ENCODE data around the gene LY6G5B. TPM values are rescaled to one million over a fixed set of nuclear protein-coding genes. Genes with fewer than 3 reads are reported as not detected.

LY6G5B gene
- total RNA-seq, 2 donors from 2014 or later = 24.0 to 37.9 TPM

DNA sequence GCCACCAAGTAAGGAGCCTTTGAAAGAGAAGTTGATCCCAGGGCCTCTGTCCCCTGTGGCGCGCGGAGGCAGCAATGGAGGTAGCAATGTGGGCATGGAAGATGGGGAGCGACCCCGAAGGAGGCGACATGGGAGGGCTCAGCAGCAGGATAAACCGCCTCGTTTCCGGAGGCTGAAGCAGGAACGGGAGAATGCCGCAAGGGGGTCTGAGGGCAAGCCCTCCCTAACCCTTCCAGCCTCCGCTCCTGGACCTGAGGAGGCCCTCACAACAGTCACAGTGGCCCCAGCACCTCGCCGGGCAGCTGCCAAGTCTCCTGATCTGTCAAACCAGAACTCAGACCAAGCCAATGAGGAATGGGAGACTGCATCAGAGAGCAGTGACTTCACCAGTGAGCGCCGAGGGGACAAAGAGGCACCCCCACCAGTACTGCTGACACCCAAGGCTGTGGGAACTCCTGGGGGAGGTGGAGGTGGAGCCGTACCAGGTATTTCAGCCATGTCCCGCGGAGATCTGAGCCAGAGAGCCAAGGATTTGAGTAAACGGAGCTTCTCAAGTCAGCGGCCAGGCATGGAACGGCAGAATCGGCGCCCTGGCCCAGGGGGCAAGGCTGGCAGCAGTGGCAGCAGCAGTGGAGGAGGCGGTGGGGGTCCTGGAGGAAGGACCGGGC lies 37.4 kb upstream of the LY6G5B start:
- Mint-ChIP-seq H3K9me3 (no peaks in the 10 kb centered on the region), H3K4me1 (ENCODE audit: low read depth in 2 of 2) (peaks cover 9 to 17% of the 10 kb centered on the region in 2 donors), H3K36me3 (peaks cover 35% of the 10 kb centered on the region), H3K4me3 (no peak overlapping the region), H3K27ac (peak overlapping the region in 1 of 2 donors; percentile 46), H3K27me3 (no peaks in the 10 kb centered on the region)
- DNase-seq (ENCODE audit: low spot score) (no peak), ATAC-seq (no peak)

DNA sequence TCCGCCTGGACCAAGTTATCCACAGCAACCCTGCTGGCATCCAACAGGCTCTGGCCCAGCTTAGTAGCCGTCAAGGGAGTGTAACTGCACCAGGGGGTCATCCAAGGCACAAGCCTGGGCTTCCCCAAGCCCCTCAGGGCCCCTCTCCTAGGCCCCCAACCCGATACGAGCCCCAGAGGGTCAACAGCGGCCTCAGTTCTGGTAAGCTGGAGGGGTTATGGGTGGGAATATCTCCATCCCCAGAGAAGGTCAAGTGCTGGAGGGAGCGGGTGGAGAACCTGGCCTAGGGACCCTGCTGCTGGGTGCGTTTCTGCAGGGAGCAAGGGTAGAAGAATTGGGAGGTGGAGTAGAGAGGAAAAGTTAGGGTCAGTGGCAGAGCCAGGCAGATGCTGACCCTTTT lies 36.3 kb upstream of the LY6G5B start:
- H3K4me3 Mint-ChIP-seq = no peak overlapping the region
- DNase-seq (ENCODE audit: low spot score) (no peak), ATAC-seq (no peak)
- no peaks in the 10 kb centered on the region for H3K9me3 Mint-ChIP-seq
- peaks cover 0 to 11% of the 10 kb centered on the region in 2 donors for H3K4me1 Mint-ChIP-seq (ENCODE audit: low read depth in 2 of 2)
- no peak overlapping the region for H3K27ac Mint-ChIP-seq
- H3K27me3 Mint-ChIP-seq = no peaks in the 10 kb centered on the region
- H3K36me3 Mint-ChIP-seq = peaks cover 26% of the 10 kb centered on the region

DNA sequence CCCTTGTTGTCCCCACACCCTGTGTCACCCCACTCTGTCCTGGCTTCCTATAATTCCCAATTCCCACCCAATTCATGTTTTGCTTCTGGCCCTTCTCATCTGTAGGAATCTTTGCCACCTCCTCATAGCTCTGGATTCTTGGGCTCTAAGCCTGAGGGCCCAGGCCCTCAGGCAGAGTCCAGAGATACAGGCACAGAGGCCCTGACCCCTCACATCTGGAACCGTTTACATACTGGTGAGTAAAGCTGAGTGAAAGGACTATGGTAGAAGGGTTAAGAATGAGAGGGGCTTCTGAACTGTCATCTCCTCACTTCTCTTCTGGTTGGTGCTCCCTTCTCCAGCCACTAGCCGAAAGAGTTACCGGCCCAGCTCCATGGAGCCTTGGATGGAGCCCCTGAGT lies 35.6 kb upstream of the LY6G5B start:
- Mint-ChIP-seq H3K4me3 (no peak overlapping the region), H3K36me3 (peaks cover 26% of the 10 kb centered on the region), H3K27ac (no peak overlapping the region), H3K9me3 (no peaks in the 10 kb centered on the region), H3K27me3 (no peaks in the 10 kb centered on the region), H3K4me1 (ENCODE audit: low read depth in 2 of 2) (peaks cover 0 to 11% of the 10 kb centered on the region in 2 donors)
- ATAC-seq = no peak
- no peak for DNase-seq (ENCODE audit: low spot score)

DNA sequence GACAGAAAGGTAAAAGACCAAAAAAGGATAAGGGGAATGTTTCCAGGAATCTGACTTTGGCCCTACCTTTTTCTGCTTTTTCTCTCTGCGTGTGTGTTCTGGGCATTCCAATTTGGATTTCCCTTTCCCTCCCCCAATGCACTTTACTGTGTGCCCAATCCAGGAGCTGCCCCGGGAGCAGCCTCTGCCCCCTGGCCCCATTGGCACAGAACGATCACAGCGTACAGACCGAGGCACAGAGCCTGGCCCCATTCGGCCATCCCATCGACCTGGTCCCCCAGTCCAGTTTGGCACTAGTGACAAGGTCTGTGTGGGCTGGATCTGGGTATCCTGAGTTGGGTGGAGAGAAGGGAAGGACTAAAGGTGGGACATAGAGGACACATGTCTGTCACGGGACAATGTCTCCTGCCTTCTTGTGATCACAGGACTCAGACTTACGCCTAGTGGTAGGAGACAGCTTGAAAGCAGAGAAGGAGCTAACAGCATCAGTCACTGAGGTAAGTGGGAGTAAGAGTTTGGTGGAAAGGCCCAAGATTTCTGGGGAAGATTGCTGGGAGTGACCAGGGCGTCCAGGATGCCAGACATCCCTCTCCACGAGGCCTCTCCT lies 34.7 kb upstream of the LY6G5B start:
- Mint-ChIP-seq H3K4me1 (ENCODE audit: low read depth in 2 of 2) (peaks cover 0 to 15% of the 10 kb centered on the region in 2 donors), H3K4me3 (no peak overlapping the region), H3K36me3 (peaks cover 26% of the 10 kb centered on the region)

DNA sequence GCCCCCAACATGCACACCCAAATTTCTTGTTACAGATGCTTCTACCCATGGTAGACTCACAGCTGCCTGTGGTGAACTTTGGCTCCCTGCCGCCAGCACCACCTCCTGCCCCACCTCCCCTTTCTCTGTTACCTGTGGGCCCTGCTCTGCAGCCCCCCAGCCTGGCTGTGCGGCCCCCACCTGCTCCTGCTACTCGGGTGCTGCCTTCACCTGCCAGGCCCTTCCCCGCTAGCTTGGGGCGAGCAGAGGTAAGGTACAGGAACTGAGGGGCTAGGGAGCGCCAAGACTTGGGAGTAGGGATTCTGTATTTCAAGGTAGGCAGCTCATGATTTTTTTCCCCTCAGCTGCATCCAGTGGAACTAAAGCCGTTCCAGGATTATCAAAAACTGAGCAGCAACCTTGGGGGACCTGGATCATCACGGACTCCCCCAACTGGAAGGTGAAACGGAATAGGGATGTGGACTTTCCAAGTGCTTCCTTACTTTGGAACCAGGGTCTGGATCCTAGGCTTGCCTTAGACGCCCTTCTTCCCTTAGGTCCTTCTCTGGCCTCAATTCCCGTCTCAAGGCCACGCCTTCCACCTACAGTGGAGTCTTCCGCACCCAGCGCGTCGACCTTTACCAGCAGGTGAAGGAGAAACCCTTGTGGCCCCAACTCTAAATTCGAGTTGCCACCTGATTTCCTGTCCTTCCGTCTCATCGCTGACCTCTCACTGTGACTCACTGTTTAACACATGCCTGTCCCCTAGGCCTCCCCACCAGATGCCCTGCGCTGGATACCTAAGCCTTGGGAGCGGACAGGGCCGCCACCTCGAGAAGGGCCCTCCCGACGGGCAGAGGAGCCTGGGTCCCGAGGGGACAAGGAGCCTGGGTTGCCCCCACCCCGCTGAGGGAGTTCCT lies 32.8 kb upstream of the LY6G5B start:
- Mint-ChIP-seq H3K9me3 (no peaks in the 10 kb centered on the region), H3K4me3 (no peak overlapping the region), H3K27ac (no peak overlapping the region), H3K27me3 (no peaks in the 10 kb centered on the region), H3K36me3 (peaks cover 26% of the 10 kb centered on the region), H3K4me1 (ENCODE audit: low read depth in 2 of 2) (peaks cover 0 to 10% of the 10 kb centered on the region in 2 donors)
- no peak for DNase-seq (ENCODE audit: low spot score)
- ATAC-seq = no peak

More for the DNA sequence above, 34.7 kb upstream of the LY6G5B start:
- Mint-ChIP-seq H3K27me3 (no peaks in the 10 kb centered on the region), H3K27ac (no peak overlapping the region), H3K9me3 (no peaks in the 10 kb centered on the region)
- DNase-seq (ENCODE audit: low spot score) (no peak), ATAC-seq (peak in 1 of 2 donors; percentile 30)

DNA sequence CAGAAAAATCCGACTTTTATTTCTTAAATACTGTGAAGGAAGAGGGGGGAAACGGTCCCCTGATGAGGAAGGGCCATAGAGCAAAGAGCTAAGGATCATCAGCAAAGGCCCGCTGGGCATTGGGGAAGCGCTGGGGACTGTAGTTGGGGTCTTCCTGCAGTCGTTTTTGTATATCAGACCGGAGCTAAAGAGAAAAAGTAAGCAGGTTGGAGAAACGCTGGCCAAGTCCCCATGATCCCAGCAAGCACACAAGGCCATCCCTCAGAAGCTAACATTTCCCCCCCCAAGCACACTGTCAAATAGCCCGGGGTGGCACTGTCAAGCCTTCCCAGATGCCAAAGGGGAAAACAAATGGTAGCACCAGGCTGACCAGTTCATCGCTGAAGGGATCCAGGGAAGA lies 30.7 kb upstream of the LY6G5B start:
- no peaks in the 10 kb centered on the region for H3K27me3 Mint-ChIP-seq
- H3K9me3 Mint-ChIP-seq = no peaks in the 10 kb centered on the region
- H3K36me3 Mint-ChIP-seq = peaks cover 22% of the 10 kb centered on the region
- H3K4me1 Mint-ChIP-seq (ENCODE audit: low read depth in 2 of 2) = peaks cover 0 to 5% of the 10 kb centered on the region in 2 donors
- no peak for DNase-seq (ENCODE audit: low spot score)
- H3K4me3 Mint-ChIP-seq = no peak overlapping the region
- no peak for ATAC-seq
- no peak overlapping the region for H3K27ac Mint-ChIP-seq

DNA sequence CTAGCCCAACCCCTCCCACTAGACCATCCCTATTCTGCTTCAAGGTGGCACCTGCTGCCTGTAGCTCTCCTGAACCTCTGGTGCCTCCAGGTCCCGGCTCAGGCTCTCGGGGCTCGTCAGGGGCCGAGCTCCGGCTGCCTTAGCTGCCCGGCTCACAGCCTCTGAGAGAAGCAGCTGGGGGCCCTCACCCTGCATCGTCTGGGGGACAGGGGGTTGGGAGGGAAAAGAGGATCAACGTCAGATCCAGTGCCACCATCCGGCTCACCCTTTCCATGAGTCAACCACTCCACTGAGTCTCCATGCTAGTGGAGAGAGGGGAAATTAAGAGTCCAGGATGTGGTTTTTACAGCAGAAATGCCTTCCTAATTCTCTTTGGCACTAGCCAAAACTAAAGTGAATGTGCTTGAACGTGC lies 30.3 kb upstream of the LY6G5B start:
- Mint-ChIP-seq H3K4me1 (ENCODE audit: low read depth in 2 of 2) (peaks cover 0 to 4% of the 10 kb centered on the region in 2 donors), H3K9me3 (no peaks in the 10 kb centered on the region), H3K4me3 (no peak overlapping the region), H3K27ac (peak overlapping the region; percentile 27 to 33), H3K27me3 (no peaks in the 10 kb centered on the region), H3K36me3 (peaks cover 20% of the 10 kb centered on the region)
- DNase-seq (ENCODE audit: low spot score) (no peak), ATAC-seq (no peak)

DNA sequence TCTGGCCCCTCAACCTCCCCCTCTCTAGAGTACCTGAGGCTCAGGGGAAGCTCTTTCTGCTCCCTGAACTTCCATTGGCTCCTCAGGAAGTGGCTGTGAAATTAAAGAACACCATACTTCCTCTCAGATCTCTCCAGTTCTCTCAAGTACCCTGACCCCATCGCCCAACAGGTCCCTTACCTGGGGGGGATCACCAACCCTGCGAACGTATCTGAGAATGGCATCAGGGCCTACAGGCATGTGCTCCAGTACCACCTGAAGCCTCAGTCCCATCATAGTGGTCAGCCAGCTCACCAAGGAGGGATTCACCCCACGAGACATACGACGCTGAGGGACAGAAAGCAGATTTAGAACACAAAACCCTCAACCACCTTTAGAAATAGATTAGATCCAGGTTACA lies 29.2 kb upstream of the LY6G5B start:
- ATAC-seq (no peak), DNase-seq (ENCODE audit: low spot score) (no peak)
- H3K4me3 Mint-ChIP-seq = no peak overlapping the region
- H3K4me1 Mint-ChIP-seq (ENCODE audit: low read depth in 2 of 2) = peaks cover 0 to 10% of the 10 kb centered on the region in 2 donors
- no peaks in the 10 kb centered on the region for H3K9me3 Mint-ChIP-seq
- peaks cover 19% of the 10 kb centered on the region for H3K36me3 Mint-ChIP-seq
- no peak overlapping the region for H3K27ac Mint-ChIP-seq
- no peaks in the 10 kb centered on the region for H3K27me3 Mint-ChIP-seq

DNA sequence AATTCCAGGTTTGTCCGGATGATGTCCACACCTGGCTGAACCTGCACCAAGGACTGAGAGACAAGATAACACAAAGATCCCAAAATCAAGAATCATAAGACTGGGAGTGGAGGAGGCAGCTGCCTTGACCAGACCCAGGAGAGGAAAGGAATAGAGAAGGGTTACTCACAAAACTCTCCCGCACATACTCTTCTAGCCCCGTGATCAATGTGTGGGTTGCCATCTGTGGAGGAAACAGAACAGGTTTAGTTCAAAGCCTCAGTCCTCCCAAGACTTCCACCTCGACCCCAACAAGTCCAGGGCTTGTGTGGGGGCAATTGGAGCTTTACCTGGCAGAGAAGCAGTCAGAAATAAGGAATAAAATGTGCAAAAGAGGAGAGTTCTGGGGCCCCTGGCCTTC lies 28.4 kb upstream of the LY6G5B start:
- no peaks in the 10 kb centered on the region for H3K9me3 Mint-ChIP-seq
- no peak for ATAC-seq
- DNase-seq (ENCODE audit: low spot score) = no peak
- peaks cover 0 to 12% of the 10 kb centered on the region in 2 donors for H3K4me1 Mint-ChIP-seq (ENCODE audit: low read depth in 2 of 2)
- H3K36me3 Mint-ChIP-seq = peaks cover 16% of the 10 kb centered on the region
- H3K27ac Mint-ChIP-seq = peak overlapping the region in 1 of 2 donors; percentile 44
- no peaks in the 10 kb centered on the region for H3K27me3 Mint-ChIP-seq
- H3K4me3 Mint-ChIP-seq = no peak overlapping the region

DNA sequence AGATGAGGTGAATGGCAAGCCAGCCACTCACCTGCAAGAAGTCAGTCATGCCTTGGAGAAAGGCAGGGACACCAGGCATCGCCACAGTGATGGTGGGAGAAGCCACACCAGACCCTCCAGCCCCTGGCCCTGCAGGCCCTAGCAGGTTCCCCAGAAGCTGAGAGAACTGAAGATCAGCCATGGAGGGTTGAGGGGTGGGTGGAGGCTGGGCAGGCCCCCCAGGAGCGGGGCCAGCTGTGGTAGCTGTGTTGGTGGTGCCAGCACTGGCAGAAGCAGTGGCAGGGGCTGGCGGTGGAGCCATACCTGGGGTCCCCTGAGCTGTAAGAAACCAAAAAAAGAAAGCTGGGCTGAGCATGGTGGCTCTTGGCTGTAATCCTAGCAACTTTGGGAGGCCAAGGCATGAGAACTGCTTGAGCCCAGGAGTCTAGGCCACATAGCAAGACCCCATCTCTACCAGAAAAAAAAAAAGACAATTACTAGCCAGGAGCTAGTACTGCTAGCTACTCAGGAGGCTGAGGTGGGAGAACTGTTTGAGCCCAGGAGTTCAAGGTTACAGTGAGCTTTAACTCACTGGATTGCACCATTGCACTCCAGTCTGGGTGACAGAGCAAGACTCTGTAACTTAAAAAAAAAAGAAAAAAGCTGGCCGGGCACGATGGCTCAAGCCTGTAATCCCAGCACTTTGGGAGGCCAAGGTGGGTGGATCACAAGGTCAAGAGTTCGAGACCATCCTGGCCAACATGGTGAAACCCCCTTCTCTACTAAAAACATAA lies 26.8 kb upstream of the LY6G5B start:
- H3K27ac Mint-ChIP-seq = no peak overlapping the region
- DNase-seq (ENCODE audit: low spot score) (no peak), ATAC-seq (no peak)
- no peak overlapping the region for H3K4me3 Mint-ChIP-seq
- H3K9me3 Mint-ChIP-seq = no peaks in the 10 kb centered on the region
- H3K36me3 Mint-ChIP-seq = peaks cover 20% of the 10 kb centered on the region
- no peaks in the 10 kb centered on the region for H3K27me3 Mint-ChIP-seq
- peaks cover 0 to 15% of the 10 kb centered on the region in 2 donors for H3K4me1 Mint-ChIP-seq (ENCODE audit: low read depth in 2 of 2)

DNA sequence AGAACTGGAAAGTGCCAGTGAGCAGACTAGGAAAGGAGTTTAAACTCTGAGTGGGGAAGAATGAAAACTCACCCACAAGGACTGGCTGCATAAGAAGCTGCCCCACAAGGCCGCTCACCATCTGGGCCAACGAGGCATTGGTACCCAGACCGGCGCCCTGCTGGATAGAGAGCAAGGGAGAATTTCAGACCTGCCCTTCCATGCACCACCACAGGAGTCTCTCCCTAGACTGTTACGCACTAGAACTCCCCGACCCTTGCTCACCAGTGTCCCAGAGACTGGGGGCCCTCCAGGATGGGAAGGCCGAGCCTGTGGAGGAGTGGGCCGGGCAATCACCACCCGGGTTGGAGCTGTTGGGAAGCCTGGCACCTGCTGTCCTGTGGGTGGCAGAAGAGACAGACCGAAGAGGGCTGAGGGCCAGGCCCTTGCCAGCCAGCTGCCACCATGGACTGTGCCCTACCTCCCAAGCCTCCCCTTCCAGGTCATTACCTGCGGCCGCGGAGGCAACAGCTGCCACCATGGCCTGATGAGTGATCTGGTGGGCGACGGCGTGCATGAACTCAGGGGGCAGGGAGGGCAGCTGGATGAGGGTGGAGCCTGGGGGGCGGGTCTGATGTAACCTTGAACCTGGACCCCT lies 25.8 kb upstream of the LY6G5B start:
- no peak for DNase-seq (ENCODE audit: low spot score)
- no peaks in the 10 kb centered on the region for H3K9me3 Mint-ChIP-seq
- peaks cover 25% of the 10 kb centered on the region for H3K36me3 Mint-ChIP-seq
- peaks cover 0 to 19% of the 10 kb centered on the region in 2 donors for H3K4me1 Mint-ChIP-seq (ENCODE audit: low read depth in 2 of 2)
- no peak overlapping the region for H3K4me3 Mint-ChIP-seq
- no peaks in the 10 kb centered on the region for H3K27me3 Mint-ChIP-seq
- ATAC-seq = peak in 1 of 2 donors; percentile 3
- H3K27ac Mint-ChIP-seq = no peak overlapping the region

DNA sequence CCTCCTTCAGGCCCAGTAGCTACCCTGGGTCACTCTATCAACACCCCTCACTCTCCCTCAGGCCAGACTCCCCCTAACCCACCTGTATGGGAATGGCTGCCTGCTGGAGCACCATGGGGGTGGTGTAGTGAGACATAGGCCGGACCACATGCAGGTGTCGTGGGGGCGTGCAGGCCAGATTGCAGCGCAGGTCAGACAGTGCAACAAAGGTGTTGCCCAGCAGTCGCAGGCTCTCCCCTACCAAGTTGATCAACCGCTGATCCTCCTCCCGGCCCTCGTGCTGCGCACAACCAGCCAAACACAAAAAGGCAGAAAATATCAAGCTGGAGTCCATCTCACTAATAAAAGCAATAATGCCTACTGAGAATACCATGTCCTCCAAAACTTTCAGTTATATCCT lies 24.5 kb upstream of the LY6G5B start:
- no peak overlapping the region for H3K4me3 Mint-ChIP-seq
- peaks cover 5 to 22% of the 10 kb centered on the region in 2 donors for H3K4me1 Mint-ChIP-seq (ENCODE audit: low read depth in 2 of 2)
- H3K36me3 Mint-ChIP-seq = peaks cover 29% of the 10 kb centered on the region
- no peaks in the 10 kb centered on the region for H3K27me3 Mint-ChIP-seq
- DNase-seq (ENCODE audit: low spot score) = no peak
- ATAC-seq = no peak
- peak overlapping the region in 1 of 2 donors; percentile 73 for H3K27ac Mint-ChIP-seq
- no peaks in the 10 kb centered on the region for H3K9me3 Mint-ChIP-seq

All from natural killer cell treated with Interleukin-12 subunit alpha and Interleukin-12 subunit beta and Interleukin-15 and Interleukin-18, amount 100 ng/mL, for 72 hours (primary cell).